Ureter (tissue), 1 donor: ENCODE measurements around the gene RIC1. TPM values are rescaled to one million over a fixed set of nuclear protein-coding genes. Genes with fewer than 3 reads are reported as not detected.
"Not testable (repeated sequence)": the region's sequence is repeated elsewhere in the genome, so short reads cannot be mapped to it uniquely, and the experiment has no call there.

Source experiments
- DNase-seq: peaks from one replicate; pipeline ENCODE4 v3.0.0-alpha.2; 2020; ENCODE audit warnings: low spot score
- total RNA-seq: library from RNA; stranded (reverse); gene quantifications from one replicate; pipeline ENCODE4 v1.2.4, GENCODE V29; 2023
- donor health status: DM: yes; HTN: yes; CAD: no.

The RIC1 gene
- total RNA-seq, 1 donor from 2014 or later: 28.5 TPM

DNA sequence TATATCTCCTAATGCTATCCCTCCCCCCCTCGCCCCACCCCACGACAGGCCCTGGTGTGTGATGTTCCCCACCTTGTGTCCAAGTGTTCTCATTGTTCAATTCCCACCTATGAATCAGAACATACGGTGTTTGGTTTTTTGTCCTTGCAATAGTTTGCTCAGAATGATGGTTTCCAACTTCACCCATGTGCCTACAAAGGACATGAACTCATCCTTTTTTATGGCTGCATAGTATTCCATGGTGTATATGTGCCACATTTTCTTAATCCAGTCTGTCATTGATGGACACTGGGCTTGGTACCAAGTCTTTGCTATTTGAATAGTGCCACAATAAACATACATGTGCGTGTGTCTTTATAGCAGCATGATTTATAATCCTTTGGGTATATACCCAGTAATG lies 93.8 kb downstream of the RIC1 start:
- not testable (repeated sequence) for DNase-seq

DNA sequence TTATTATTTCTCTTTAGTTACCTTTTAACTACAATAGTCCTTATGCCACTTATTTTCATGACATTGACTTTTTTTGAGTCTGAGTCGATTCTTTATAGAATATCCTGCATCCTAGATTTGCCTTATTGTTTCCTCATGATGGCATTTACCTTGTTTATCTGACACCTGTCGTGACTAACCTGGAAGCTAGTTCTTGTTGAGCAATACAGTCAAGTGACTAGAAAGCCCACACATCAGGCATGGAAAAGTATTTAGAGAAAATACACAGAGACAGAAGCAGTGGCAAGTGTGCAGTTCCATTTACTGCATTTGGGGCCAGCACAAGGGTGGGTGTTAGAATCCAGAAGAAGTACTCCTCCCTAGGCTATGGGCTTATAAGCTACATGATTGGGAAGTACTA lies 106.2 kb downstream of the RIC1 start:
- DNase-seq: no peak

DNA sequence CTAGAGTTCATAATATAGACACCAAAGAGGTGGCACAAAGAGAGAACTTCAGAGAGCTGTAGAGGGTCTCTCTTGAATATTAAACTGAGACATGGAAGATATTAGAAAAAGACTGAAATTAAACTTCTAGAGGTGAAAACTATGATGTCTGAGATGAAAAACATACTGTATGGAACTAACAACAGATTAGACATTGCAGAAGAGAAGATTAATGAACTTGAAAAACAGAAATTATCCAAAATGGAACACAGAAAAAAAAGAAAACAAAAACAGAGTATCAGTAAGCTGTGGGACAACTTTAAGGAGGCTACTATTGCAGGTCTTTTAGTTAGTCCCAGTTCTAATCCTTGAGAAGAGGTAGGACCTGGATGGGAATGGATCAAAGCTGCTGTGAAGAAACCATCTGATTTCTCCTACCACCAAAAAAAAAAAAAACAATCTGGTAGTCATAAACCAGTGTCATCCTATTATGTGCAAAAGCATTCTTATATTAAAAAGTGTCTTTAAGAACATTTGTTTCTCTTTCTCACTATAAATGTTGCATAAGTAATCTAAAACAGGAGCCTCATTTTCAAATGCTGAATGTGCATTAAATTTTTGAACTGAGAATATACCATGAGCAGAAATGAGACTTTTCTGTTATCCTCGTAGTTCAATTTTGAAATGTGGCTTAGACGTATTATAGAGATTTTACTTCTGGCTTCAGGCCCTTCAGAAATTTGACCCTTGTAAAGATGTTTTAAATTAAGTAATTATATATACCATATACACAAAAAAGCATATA lies 107.8 kb downstream of the RIC1 start:
- no peak for DNase-seq

DNA sequence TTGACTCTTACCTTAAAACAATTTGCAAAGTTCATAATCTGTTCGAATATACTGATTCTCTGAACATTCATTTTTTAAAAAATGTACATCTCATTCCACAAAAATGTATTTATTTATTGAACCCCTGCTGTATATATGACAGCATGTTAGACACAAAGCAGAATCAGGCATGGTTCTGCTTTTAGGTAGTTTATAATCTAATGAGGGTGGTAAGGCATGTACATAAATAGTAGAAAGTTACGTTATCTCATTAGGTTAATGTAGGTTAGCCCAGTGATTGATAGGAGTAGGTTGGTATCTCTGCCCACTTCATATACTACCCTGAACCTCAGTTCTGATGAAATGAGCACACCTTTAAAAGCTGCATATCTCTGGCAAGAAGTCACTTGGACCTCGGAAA lies 114.2 kb downstream of the RIC1 start:
- DNase-seq: no peak

DNA sequence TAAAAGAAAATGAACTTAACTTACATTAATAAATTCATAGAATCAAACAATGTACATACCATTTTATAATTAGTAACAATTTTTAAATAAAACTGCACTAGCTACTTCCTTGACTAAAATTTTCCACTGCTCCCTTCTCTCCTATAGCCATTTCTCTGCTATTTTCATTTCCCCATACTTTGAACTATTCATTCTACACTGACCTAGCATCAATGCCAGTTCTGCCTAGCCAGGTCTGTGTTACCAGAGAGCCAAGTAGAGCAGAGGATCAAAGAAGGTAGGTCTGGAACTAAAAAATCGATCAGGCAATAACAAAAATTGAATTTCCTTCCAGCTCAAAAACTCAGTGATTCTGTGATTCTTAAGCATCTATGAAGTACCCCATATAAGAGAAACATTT lies 119.5 kb downstream of the RIC1 start:
- DNase-seq: no peak

DNA sequence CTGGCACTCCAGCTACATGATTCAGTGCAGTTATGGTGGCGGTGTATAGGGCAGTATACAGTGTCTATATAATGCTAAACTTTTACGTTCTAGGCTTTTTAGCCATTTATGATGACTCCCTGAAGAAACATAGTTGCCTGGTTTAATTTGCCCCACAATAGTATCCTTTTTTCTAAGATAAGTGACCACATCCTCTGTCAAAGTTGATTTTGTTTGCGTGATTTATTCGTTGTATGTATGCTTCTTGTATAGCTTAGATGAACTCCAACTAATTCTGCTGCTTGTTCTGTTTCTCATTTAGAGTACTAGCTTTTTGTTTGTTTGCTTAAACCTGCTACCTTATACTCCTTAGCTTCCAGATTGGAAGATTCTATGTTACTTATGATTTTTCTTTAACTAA lies 120.4 kb downstream of the RIC1 start:
- DNase-seq: no peak

DNA sequence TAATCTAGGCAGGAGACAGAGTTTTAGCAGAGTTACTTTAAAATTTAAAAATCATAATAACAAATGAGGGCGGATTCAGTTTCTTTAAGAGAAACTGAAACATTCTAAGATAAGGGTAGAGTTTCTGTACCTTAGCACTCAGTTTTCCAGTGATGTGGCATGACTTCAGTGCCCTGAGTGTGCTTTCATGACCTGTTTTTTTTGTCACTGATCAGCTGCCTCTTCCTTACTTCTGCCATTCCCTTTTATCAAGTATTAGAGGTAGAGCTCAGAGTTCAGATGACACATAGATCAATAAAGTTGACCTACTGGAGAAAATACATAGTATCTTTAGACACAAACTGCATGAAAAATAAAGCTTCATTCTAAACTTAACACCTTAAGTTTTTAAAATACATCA lies 121.7 kb downstream of the RIC1 start:
- no peak for DNase-seq

DNA sequence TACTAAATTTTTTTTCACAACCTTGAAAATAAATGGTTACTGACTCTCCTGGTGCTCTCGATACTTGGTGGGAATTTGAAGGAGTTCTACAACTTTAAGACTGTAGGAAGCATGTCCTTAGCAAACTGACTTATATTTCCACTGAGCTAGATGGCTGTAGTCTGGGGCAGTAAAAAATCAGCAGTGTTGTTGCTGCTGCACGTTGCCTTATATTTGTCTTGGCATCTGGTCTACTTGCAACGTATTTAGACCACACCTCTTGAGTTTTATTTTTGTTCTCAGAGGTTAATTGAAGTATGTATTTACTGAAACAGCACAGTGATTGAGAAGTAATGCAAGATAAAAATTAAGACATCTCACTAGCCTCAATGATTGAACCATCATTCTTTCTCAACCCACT lies 127.7 kb downstream of the RIC1 start:
- no peak for DNase-seq

DNA sequence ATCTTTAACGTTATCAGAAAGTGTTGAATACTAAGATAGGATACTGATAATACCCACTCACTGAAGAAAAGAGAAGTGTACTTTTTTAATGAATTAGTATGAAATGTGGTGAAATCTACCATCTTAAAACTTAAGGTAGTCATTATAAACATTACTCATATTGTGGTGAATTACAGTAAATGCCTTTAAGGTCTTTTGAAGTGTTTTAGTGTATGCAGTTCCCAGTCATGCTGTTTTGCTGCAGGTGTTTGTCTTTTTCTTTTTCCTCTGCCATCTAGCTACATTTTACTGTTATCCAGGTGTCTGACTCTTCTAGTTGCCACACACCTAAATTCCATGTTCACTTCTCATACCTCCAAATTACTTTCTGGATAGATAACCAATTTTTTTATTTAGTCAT lies 131.4 kb downstream of the RIC1 start:
- no peak for DNase-seq

DNA sequence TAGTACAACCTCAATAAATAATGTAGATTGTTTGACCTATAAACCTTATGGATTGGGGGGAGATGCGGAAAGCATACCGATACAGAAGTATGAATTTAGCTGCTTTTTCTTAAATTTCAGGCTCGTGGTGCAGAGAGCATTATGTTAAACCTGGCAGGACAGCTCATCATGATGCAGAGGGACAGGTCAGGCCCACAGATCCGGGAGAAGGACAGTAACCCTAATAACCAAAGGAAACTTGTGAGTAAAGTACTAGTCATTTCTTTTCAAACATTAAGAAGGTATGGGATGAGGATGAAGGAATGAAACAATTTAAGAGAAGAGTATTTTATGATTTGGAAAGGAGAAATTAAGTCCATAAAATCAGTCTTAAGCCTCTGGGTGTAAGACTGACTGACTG lies 133.5 kb downstream of the RIC1 start:
- DNase-seq: no peak

DNA sequence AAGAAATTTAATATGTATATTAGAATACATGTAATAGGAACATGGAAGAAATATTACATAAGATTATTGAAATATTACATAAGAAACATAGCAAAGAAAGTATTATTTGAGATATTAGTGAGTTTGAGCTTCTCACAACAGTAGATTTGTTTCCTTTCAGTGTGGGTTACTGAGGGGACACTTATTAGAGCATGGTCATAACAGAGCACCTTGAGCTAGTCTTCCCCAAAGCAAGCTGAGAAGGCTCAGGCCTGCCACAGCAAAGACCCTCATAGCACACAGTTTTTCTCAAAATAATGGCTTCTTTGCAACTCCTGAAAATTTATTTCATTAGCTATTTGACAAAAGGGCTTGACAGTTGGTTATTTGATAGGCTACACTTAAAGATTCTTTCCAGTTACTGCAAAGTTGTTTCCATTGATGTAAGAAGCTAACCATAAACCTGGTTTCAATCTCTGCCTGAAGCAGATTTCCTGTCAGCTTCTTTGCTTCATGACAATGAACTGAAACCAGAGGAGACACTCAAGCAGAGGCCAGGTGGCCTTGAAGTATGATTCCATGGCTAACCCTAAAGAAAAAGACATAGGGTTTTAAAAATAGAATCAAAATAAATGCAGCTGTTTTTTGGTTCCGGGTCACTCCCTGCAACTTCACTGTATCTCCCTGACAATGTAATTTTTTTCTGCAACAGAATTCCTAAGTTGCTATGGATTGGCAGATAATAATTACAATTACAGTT lies 135.4 kb downstream of the RIC1 start:
- no peak for DNase-seq

DNA sequence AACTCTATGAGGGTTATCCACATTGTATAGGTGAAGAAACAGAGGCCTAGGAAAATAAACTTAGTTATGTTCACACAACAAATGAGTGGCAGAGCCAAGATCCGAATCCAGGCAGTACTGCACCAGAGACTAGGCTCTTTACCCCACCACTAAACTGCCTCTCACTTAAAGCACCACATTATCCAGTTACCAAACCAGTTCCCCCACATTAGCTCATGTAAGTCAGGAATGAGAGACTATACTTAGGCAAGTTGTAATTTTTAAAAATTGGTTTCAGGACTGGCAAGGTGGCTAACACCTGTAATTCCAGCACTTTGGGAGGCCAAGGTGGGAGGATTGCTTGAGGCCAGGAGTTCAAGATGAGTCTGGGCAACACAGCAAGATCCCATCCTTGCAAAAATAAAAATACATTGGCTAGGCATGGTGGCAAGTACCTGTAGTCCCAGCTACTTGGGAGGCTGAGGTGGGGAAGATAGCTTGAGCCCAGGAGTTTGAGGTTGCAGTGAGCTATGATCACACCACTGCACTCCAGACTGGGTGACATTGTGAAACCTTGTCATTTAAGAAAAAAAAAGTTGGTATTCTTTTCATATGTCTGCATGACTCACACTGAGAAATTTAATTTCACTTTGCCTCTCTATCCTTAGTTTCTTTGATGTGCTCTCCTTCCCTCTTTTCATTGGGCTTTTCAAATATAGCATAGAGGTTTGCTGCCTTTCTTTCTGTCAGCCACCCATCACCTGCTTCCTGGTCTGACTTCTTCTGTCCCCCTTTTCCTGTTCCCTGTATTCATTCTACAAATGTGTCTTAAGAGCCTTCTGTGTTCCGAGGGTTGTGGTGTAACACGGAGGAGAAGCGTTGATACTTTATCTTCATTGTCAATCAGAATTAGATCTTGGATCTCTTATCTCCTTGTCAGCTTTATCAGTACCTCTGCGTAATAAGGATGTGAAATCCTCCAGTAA lies 139.3 kb downstream of the RIC1 start:
- no peak for DNase-seq

DNA sequence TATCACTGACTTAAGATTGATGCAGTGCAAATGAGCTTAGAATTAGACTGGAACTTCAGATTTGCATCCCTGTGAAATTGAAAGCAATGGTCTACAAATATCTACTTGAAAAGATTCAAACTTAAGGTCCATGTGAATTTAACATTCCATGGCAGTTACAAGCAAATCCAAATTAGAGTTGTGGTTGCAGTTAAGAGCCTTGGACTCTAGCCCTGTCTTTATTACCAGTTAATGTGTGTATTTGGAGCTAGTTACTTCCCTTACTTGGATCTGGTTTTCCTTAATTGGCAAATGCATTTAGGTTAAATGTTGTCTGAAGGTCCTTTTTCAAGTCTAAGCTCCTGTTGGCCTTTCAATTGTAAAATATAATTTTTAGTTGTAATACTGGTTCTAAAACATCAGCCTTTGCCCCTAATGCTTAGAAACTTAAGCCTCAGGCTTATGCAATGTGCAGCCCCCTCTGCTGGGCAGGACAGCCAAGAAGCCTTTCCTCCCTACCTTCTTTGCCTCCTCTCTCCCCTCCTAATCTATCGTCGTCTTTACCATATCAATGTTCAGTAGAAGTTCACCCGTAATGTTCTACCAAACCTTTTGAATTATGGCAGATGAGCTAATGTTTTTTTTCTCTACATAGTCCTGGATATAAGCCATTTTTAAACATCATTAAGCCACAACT lies 144.6 kb downstream of the RIC1 start:
- no peak for DNase-seq

DNA sequence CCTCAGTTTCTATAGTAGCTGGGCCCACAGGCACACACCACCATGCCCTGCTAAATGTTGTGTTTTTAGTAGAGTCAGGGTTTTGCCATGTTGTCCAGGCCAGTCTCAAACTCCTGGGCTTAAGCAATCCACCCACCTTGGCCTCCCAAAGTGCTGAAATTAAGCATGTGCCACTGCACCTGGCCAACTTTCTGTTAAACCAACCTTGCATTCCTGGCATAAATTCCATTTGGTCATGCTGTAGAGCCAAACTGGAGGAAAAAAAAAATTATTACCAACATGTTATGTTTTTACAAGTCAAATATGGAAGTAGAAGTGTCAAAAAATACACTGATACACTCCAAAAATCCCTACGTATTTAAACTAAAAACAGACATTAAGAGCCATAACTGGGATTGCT lies 149.9 kb downstream of the RIC1 start:
- no peak for DNase-seq

DNA sequence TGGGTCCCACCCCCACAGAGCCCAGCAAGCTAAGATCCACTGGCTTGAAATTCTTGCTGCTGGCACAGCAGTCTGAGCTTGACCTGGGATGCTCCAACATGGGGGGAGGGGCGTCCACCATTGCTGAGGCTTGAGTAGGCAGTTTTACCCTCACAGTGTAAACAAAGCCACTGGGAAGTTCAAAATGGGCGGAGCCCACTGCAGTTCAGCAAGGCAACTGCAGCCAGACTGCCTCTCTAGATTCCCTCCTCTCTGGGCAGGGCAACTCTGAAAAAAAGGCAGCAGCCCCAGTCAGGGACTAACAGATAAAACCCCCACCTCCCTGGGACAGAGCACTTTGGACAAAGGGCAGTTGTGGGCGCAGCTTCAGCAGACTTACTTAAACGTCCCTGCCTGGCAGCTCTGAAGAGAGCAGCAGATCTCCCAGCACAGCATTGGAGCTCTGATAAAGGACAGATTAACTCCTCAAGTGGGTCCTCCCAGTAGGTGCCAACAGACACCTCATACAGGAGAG lies 150.9 kb downstream of the RIC1 start:
- not testable (repeated sequence) for DNase-seq

DNA sequence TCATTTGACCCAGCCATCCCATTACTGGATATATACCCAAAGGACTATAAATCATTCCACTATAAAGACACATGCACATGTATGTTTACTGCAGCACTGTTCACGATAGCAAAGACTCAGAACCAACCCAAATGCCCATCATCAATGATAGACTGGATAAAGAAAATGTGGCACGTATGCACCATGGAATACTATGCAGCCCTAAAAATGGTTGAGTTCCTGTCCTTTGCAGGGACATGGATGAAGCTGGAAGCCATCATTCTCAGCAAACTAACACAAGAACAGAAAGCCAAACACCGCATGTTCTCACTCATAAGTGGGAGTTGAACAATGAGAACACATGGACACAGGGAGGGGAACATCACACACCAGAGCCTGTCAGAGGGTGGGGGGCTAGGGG lies 154.5 kb downstream of the RIC1 start:
- not testable (repeated sequence) for DNase-seq

DNA sequence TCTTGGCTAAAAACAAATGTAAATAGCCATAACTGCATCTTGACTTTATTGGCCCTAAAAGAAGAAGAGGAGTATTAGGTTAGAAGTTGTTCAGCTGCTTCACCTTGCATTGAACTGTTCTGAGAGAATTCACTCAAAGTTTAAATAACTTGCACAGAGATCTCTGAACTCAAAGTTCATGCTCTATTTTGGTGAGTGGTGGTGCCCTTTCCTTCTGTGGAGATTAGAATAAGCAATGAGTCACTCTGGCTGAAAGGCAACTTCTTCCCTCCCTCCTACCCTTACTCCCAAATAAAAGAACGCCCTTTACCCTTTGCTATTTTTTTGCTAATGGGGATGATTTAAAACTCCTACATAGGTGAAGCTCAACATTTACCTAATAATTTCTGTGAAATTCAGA lies 155.1 kb downstream of the RIC1 start:
- DNase-seq: no peak

DNA sequence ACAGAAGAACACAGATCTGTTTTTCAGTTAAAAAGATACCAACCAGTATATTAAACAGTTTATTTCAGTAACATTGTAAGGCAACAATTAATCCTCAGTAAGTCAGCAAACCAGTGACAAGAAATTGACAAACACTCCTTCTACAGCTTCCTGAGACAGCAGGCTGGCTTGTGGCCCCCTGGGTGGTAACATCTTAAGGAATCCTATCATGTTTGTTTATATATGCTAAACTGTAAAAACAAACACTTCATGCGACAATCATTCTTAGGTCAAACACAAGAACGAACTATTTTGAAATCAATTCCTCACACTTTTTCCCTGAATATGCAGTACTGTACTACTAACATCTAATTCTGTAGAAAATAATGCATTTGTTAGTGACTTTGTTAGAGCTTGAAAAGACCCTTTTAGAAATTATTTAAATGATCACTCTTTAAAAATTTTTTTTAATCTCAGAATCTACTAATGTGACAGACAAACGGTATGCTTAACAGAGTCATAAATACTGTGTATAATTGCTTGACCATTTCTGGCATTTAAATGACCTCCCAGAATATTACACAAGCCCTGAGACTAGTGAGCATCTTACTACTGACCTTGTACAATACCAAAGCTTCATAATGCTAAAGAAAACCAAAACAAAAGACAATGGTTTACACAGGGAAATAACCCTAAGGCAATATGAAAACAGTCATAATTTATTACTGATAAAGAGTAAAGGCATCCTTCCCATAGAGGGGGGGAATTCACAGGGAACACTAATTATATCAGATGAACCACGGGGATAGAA lies 155.8 kb downstream of the RIC1 start:
- DNase-seq: no peak

DNA sequence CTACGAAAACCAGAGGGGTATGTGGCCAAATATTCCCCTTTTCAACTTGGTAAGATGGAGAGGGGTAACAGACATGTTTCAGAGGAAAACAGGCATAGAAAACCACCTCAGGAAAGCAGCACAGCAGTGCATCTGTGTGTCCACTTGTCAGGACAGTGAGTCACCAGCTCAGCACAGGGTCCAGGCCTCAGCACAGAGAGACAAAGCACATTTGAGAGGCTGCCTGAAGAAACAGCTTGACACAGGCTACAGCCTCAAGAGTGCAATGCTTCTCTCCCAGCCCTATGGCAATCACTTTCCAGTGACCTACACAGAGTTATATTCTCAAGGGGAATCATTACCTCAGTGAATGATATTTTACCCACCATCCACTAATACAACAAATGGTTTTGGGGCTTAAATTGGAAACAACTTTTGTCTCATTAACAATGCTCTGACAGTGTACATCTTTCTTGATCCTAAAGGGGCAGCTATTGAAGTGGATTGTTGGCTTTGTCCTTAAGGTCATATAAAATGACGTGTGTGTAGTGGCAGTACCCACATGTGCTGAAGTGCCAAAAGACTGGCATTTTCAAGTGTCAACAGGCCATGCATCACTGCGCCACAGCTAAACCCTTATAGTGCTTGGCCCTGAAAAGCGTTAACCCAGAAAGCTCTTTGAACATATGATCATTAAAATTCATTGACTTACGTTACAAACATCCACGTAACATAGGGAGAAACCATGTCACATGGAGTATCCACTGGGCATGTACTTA lies 157.6 kb downstream of the RIC1 start:
- no peak for DNase-seq

DNA sequence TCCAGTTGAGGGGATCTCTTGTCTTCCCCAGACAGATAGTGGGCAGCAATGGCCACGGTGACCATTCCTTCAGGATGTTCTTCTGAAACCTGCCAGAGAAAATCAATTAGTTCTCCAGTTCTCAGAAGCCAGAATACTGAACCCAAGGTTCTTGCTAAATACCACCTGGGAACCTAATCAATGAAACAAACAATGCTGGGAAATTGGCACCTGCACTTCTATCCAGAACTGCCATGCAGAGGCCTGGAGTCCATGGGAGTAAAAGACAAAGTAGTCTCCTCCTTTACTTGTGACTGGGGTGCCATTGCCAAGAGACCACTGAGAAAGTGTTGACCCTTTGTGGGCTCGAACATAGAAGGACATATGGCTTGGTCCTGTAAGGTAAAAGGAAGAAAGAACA lies 158.3 kb downstream of the RIC1 start:
- no peak for DNase-seq
